Stimulated activated CD4-positive, alpha-beta T cell treated with anti-CD3 and anti-CD28 coated beads, Interleukin-15, amount 100 ng/mL, for 48 hours (primary cell): Measurements from ENCODE around the gene GBP6.
"Not testable (repeated sequence)": the region's sequence is repeated elsewhere in the genome, so short reads cannot be mapped to it uniquely, and the experiment has no call there.

Experiments
- DNase-seq, 2 donors: peaks; one replicate each; pipeline ENCODE4 v3.0.0-alpha.2; 2020; ENCODE audit warnings: low read depth in 2 of 2

GBP6 gene

DNA sequence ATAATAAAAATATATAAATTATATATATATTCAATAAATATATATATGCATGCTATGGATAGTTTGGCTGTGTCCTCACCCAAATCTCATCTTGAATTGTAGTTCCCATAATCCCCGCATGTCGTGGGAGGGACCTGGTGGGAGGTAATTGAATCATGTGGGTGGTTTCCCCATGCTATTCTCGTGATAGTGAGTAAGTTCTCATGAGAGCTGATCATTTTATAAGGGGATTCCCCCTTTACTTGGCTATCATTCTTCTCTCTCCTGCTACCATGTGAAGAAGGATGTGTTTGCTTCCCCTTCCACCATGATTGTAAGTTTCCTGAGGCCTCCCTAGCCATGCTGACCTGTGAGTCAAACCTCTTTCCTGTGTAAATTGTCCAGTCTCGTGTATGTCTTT, 10.0 kb downstream of the GBP6 start:
- not testable (repeated sequence) for DNase-seq

DNA sequence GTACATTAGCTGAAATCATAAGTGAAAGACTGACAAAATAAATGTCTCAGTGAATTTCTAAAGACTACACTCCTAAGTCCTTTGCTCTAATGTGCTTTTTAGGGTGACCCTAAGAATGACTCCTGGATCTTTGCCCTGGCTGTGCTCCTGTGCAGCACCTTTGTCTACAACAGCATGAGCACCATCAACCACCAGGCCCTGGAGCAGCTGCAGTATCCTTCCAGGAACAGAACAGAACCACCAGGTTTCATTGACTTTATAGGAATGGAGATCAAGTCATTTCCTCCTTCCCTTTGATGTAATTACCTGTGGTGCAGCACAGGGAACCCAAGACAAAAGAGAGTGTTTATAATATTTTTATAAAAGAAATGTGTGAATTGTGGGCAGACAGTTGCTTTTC, 14.1 kb downstream of the GBP6 start:
- DNase-seq, result no peak

DNA sequence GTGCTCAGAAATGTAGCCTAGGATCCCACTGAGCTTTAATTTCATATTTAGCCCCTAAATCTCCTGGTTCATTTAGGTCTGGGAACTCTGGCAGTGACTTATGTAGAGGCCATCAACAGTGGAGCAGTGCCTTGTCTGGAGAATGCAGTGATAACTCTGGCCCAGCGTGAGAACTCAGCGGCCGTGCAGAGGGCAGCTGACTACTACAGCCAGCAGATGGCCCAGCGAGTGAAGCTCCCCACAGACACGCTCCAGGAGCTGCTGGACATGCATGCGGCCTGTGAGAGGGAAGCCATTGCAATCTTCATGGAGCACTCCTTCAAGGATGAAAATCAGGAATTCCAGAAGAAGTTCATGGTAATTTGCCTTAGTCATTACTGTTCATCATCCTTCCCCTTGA, 17.8 kb downstream of the GBP6 start:
- DNase-seq, result no peak

DNA sequence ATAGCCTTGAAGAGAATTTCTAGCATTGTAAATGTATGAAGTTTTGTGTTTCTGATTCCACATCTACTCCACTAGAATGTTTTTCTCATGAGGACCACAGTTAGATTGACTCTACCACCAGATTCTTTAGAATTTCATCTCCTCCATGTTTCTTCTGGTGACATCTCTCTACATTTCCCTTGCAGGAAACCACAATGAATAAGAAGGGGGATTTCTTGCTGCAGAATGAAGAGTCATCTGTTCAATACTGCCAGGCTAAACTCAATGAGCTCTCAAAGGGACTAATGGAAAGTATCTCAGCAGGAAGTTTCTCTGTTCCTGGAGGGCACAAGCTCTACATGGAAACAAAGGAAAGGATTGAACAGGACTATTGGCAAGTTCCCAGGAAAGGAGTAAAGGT, 18.6 kb downstream of the GBP6 start:
- DNase-seq, result no peak

DNA sequence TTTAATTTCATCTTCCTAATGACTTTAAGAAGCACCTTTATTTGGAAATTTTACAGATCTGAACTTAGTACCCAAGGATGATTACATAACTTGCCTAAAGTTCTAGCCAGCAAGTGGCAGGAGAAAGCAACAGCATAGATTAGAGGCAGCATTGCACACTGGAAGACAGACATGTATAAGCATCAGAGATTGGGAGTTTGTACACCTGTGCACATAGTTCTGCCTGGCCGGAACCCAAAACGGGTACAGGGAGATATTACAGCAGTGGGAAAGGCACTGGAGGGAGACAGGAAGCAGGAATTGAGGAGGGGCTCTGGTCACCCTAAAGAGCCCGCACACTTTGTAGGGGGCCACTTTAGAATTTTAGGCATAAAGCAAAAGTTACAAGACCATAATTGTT, 19.3 kb downstream of the GBP6 start:
- no peak for DNase-seq

DNA sequence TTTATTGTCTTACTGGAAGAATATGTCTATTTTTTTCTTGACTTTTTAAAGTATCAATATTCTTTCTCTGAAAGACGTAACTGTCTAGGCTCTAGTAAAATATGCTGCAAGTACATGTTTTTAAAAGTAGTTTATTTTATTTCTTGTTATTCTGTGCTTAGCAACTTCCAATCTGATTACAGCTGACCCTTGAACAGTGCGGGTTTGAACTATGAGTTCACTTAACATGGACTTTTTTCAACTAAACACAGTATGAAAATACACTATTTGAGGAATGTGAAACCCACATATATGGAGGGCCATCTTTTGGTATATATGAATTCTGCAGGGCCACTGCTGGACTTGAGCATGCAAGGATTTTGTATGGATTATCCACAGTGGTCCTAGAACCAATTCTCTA, 26.8 kb downstream of the GBP6 start:
- DNase-seq, result no peak

DNA sequence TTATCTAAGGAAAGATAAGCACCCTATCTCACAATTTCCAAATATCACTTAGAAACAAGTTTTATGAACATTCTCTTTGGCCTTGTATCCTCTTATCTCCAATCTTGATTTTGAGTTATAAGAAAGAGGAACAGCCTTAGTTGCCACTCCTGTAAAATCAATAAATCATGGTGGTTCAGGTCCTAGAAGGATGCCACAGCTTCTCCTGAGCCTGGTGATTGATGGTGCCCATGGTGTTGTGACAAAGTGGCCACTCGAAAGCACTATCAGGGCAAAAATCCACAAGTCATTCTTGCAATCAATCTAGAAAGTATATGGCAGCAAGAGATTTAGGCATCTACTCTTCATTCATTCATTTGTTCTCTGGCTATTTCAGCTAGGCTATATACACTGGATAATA, 27.8 kb downstream of the GBP6 start:
- no peak for DNase-seq

DNA sequence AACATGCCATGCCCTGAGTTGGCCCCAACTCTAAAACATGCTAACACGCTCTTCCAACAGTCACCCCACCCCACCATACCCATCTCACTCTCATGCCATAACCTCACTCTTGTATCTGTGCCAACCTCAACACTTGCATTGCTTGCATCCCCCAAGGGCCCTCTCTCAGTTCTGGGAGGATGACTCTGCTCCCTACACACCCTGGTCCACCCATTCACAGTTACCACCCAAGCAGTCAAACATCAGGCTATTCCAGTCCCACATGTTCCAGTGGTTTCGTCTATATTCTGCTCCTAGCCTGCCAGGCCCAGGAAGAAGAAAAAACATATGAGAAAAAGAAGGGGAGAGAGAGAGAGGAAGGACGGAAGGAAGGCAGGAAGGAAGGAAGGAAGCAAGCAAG, 31.0 kb downstream of the GBP6 start:
- no peak for DNase-seq

DNA sequence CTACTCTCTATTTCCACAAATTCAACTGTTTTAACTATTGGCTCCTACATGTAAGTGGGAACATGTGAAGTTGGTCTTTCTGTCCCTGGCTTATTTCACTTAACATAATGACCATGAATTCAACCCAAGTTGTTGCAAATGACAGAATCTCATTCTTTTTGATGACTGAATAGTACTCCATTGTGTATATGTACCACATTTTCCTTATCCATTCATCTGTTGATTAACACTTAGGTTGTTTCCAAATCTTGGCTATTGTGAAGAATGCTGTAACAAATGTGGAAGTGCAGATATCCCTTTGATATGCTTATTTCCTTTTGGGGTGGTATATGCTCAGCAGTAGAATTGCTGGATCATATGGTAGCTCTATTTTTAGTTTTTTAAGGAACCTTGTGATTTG, 33.0 kb downstream of the GBP6 start:
- DNase-seq, result no peak

DNA sequence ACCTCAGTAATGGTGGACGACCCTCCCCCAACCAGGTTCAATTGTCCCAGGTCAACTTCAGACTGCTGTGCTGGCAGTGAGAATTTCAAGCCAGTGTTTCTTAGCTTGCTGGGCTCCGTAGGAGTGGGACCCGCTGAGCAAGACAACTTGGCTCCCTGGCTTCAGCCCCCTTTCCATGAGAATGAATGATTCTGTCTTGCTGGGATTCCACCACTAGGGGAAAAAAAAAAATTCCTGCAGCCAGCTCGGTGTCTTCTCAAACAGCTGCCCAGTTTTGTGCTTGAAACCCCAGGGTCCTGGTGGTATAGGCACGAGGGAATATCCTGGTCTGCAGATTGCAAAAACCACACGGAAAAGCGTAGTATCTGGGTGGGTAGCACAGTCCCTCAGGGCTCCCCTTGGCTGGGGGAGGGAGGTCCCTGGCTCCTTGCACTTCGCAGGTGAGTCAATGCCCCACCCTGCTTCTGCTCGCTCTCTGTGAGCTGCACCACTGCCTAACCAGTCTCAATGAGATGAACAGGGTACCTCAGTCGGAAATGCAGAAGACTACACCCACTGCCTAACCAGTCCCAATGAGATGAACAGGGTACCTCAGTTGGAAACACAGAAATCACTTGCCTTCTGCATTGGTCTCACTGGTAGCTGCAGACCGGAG, 41.5 kb downstream of the GBP6 start:
- no peak for DNase-seq

DNA sequence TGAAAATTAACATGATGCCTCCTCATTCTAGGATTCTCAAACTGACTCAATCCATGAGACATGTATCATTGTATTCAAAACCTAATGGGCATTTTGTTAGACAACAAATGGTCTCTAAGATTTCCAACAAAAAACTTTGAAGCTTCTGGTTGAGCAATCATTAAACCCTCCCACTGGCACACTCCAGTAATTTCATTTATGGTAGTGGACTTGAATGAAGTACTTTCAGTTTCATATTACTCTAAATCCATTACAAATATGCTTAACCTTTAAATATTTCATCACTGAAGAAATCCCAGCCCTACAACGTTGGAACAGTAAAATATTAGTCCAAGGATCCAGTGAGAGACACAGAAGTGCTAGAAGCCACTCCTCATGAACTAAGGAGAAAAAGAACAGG, 43.5 kb downstream of the GBP6 start:
- DNase-seq, result no peak

DNA sequence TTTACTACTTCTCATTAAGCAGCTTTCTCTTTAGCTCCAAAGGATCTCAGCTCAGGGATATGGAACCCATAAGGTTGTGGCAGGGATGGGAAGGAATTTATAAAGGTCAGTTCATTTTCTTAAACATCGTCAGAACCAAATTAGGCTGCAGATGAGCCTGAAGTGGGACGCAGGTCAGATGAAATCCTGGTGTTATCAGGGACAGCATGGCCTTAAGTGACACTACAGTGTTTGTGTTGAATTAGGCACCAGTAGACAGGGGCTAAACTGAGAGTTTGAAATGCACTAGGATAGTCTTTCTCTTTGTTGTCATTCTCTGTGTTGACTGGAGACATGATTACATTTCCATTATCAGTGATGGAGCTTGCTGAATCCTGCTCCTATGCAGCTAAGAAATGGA, 43.9 kb downstream of the GBP6 start:
- DNase-seq, result not testable (repeated sequence)

DNA sequence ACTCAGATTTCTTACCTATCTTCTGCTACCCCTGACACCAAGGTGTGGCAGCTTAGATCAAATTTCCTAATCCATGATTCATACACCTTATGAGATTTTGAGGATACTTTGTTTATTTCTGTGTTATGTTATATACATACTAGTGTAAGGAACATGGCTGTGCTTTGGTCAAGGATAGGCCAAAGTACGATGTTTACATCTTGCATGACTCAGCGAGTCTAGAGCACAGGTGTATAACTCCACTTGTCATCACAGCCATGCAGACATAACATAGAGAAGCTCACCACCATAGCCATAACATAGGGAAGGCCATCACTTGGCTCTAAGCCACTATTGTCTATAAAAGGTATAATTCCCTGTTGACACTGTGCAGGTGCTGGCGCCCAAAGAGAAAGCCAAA, 61.2 kb downstream of the GBP6 start:
- no peak for DNase-seq

DNA sequence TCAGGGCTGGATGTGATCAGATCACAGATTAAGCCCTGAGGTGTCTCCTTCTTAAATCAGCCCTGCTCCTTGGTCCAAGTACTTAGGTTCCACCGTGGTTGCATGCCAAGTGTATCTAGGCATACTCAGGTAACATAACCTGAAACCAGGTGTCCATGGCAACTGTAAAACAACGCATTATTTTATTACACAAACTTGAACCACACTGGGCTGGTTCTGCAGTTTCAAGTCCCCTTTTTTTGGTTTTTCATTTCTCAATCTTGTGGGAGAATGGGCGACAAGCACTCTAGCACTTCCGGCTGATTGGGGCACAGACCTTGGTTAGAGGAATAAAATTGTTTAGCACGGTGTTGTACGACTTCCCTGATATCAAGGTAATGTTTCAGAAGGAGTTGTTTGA, 65.2 kb downstream of the GBP6 start:
- no peak for DNase-seq

DNA sequence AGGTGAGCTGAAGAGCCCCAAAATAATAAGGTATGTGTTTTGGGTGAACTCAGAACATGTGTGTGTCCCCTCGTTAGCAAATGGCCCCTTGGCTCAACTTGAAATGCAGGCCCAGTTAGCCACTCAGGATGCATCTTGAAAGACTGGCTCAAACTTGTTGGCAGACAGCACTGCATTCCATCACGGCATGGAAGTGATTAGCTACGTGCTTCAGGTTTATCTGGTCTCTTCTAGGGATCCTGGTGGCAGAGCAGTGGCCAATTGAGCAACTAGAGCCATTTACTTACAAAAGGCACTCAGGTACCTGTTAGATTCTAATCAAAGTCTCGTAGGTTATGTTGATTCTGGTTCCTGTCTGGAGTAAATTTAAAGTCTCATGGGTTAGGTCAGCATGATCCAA, 65.8 kb downstream of the GBP6 start:
- not testable (repeated sequence) for DNase-seq

DNA sequence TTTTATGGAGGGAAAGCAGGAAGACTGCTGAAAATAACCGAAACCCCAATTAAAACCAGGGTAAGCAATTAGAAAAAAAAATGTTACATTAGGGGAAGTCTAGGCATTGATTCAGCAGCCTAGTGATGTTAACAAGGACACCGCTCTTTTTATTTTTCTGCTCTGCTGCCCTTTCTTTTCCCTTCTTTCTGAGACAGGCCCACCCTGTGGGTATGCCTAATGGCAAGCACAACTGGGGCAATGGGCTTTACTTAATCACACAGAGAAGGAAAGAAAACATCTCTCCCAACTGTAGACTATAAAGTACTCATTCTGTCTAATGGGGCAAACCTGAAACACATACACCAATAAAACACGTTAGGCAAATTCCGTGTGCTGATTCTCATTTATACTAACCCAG, 69.6 kb downstream of the GBP6 start:
- DNase-seq, result no peak

DNA sequence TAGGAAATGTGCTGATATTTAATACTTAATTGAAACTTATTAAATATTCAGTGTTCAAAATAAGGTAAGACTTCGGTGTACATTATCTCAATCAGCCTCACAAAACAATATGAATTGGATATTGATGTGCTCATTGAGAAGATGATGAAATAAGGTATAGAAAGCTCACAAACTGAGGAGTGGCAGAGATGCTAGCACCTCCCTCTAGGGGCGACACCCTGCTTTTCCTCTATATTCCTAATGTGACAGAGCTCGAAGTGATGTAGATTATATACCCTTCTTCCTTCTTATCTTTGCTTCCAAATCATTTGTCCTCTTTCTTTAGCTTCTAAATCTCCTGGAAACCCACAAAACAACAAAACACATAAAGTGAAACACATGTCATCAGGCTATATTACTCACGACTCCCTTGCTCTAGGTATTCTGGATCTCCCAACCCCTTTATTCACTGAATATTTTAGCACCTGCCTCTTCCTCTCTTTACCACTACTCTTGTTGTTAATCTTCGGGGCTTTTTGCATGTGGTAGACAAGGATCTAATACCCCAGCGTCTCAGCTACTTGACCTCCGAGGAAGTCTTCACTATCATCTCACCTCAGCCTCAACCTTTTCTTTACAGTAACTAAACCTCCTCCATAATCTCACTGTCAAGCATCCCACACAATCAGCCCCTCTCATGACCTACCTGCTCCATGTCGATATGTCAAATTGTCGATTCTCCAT, 70.4 kb downstream of the GBP6 start:
- peak; percentile 5 to 6 for DNase-seq
